ENCODE data around the gene SERPINF2.
"Not testable (repeated sequence)": the region's sequence is repeated elsewhere in the genome, so short reads cannot be mapped to it uniquely, and the experiment has no call there.

SERPINF2 gene

GRCh38 chr17:1789936-1790335, 47.3 kb downstream of the SERPINF2 start:
- no peak for DNase-seq (ENCODE audit: low read depth, low spot score)

- no peak for DNase-seq (ENCODE audit: low read depth, low spot score)
These were observed 50.1 kb downstream of the SERPINF2 start for GRCh38 chr17:1792495-1793446.

- no peak for DNase-seq (ENCODE audit: low read depth, low spot score)
These were observed 50.8 kb downstream of the SERPINF2 start for GRCh38 chr17:1793447-1793806.

DNA sequence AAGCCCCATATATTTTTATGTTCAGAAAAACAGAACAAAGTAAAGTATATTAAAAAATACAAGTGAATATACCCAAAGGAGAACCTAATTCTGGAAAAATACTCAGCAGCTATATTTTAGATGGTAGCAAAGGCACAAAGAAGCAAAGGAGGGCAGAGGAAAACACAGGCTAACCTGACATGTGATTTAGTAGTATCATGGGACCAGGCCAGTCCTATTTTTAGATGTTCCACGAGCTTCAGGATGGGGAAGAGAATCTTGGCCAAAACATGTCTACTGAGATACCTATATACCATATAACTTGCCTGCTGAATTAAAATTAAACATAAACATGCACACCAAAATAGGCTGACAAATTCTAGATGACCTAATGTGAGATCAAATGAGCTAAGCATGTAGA, 54.1 kb downstream of the SERPINF2 start:
- DNase-seq (ENCODE audit: low read depth, low spot score): no peak

- no peak for DNase-seq (ENCODE audit: low read depth, low spot score)
These were observed 54.7 kb downstream of the SERPINF2 start for GRCh38 chr17:1797323-1797722.

DNA sequence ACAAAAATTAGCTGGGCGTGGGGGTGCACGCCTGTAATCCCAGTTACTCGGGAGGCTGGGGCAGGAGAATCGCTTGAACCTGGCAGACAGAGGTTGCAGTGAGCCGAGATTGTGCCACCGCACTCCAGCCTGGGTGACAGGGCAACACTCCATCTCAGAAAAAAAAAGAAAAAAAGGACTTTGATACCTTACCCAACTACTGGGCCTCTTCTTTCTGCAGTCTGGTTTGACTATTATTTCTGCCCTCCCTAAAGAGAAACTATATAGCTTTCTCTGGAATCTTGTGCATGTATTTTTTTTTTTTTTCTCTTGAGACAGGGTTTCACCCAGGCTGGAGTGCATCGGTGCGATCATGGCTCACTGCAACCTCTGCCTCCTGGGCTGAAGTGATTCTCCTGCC, 55.2 kb downstream of the SERPINF2 start:
- not testable (repeated sequence) for DNase-seq (ENCODE audit: low read depth, low spot score)

DNA sequence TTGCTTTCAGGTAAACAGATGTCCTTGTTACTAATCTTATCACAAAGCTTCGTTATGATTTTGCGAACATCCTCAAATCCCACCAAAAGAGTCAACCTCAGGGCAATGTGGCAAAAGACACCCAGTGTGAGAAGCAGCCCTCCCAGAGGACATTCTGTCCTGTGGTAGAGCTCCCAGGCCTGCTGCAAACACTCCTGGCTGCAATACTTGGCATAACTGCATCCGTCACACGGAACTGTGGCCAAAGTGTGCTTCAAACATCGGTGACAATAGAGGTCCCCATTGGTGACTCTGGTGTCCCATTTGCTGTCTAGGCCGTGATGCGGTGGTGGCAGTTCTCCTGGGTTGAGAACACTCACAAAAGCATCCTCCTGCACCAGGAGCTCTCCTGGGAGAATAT, 57.6 kb downstream of the SERPINF2 start:
- no peak for DNase-seq (ENCODE audit: low read depth, low spot score)

DNA sequence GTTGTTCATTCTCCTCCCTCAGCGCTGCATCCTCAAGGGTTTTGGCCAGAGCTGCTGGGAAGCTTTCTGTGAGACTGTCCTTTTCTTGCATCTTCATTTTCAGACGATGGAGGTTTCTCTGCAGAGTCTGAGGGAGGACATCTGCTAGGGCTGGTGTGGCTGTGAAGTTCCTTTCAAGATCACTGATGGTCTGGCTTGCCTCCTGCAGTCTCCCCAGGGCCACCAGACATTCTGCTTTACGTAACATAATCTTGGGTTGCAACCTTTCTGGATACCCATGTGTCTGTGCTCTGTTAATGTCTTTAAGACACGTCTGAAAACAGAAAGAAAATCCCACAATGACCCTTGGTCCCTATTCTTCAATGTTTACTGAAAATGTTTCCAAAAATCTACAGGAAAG, 58.0 kb downstream of the SERPINF2 start:
- DNase-seq (ENCODE audit: low read depth, low spot score): no peak

DNA sequence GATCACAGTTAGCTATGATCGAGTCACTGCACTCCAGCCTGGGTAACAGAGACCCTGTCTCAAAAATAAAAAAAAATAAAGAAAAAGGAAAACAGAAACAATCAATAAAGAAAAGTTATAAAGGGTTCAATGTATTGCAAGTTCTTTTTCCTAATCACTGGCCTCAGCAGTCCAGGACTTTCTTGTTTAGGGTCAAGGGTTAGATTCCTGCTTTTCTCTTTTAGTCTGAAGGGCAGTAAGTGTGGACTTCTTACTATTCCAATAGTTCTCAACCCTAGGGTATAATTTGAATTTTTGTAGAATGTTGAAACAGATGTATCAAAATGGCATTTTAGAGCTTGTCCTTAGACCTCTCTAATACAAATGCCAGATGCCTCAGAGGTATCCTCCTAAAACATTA, 59.8 kb downstream of the SERPINF2 start:
- DNase-seq (ENCODE audit: low read depth, low spot score): no peak

DNA sequence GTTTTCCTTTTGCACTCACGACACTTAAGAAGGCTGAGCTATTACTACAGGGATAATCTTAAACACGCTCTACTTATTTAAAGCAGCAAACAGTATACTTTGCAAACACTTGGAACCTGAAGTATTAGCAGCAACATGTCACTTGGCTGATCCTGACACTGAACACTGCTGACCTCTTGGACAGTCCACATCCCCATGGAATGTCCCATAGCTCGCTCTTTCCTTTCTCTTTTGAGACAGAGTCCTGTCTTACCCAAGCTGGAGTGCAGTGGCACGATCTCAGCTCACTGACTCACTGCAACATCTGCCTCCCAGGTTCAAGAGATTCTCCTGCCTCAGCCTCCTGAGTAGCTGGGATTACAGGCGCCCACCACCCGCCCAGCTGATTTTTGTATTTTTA, 60.6 kb downstream of the SERPINF2 start:
- DNase-seq (ENCODE audit: low read depth, low spot score): no peak

All from smooth muscle cell of the brain vasculature (primary cell).